Activated CD8-positive, alpha-beta memory T cell treated with anti-CD3 and anti-CD28 coated beads, Interleukin-2, amount 50 U/mL, for 1 hour (primary cell): Measurements from ENCODE around the gene APCDD1L.

Source experiments
- DNase-seq: peaks from one replicate; pipeline ENCODE4 v3.0.0-alpha.2; 2020; ENCODE audit errors: extremely low read depth

APCDD1L gene

DNA sequence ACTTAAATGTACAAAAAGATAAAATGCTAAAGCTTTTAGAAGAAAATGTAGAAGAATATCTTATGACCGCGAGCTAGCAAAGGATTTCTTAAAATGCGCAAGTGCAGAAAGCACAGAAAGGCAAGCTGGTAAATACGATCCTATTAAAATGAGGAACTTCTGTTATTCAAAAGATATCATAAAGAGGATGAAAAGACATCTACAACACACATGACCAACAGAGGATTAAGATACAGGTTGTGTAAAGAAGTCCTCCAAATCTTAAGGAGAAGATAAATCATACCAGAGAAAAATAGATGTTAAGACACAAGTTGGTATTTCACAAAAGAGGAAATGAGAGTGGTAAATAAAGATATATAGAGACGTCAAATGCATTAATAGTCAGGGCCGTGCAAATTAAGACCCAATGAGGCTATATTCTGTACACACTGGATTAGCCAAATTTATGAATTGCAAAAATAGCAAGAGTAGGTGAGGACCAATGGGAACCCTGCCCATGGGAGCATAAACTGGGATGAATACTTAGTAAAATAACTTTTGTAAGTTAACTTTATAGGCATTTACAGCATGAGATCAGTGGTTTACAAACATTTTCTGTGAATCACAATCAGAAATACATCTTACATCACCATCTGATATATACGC, 23.0 kb downstream of the APCDD1L start:
- DNase-seq = no peak

- DNase-seq = no peak
These were observed 29.0 kb downstream of the APCDD1L start for GRCh38 chr20:58486207-58486606.

DNA sequence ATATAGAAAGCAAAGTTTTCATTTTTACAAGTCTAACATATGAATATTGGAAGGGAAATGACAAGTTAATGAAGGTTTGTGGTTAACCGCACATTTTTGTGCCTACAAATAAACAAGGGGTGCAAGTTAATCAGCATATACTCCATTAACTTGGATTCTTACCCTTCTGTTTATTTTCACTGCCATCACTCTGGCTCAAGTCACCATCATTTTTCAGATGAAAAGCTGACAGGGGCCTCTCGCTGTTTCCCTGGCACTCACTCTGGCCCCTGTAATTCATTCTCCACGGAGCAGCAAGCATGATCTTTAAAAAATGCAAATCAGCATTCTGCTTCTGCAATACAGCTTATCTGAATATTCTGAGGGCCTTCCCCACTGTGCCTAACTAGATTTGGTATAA, 29.8 kb downstream of the APCDD1L start:
- no peak for DNase-seq

GRCh38 chr20:58483470-58483869, 31.7 kb downstream of the APCDD1L start:
- no peak for DNase-seq

DNA sequence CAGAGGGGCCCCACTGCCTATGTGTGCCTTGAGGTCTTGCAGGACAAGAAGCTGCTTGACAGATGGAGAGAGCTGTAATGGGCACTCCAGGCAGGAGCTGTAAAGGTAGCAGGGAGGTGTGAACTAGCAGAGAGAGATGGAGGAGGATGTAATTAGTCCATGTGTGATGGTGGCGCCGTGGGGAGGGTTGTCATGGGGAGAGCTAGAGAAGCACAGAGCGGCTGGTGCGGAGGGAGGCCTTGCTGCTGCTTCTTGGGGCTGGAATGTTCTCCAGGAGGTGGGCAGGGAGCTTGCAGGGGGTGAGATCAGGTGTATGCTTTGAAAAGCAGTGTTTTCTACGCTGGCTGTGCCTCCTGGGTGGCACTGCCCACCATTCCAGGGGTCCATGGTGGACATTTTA, 32.1 kb downstream of the APCDD1L start:
- no peak for DNase-seq

DNA sequence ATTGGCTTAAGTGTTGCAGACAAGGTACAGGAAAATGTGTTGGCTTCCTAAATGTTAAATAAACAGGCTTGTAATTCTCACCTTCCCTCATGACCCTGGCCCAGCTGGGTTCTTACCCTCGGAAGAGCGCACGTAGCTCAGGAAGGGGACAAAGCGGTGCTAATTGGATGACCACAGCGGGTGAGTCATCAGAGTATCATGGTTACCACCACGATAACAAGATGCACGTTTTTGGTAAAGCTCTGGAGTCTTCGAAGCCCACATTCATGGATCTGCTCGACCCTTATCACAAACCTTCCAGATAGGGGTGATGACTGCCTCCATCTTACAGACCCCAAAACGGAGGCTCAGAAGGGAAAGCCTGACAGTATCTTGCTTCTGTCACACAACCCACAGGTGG, 32.8 kb downstream of the APCDD1L start:
- no peak for DNase-seq

GRCh38 chr20:58481481-58482021, 33.6 kb downstream of the APCDD1L start:
- DNase-seq = peak; percentile 3

GRCh38 chr20:58480551-58481336, 34.5 kb downstream of the APCDD1L start:
- no peak for DNase-seq

- no peak for DNase-seq
These were observed 35.3 kb downstream of the APCDD1L start for GRCh38 chr20:58479726-58480440.

DNA sequence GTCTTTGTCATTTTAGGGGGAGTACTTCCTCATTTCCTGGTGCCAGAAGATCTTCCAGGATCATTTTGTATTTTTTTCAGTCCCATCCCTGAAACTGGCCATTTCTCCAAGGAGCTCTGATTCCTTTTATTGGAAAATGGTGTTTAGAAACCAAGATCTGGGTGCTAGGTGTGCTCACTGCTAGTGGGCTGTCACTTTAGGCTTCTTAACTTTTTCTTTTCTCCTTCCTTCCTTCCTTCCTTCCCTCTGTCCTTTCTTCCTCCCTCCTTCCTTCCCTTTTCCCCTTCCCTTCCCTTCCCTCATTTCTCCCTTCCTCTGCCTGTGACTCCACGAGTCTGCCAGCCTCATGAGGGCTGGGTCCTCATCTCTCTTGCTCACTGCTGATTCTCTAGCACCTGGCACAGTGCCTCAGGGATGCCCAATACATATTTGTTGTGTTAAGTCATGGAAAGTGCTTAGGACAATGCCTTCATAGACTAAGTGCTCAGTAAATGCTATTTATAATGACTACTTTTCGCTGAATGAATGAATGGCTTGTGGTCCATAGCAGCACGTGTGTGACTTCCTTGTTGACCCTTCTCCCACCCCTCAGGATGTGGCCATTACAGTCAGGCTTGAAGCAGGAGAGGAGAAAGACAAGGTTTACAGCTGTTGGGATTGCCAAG, 36.9 kb downstream of the APCDD1L start:
- DNase-seq = no peak

GRCh38 chr20:58475466-58475865, 39.7 kb downstream of the APCDD1L start:
- DNase-seq = no peak

GRCh38 chr20:58473453-58474425, 41.5 kb downstream of the APCDD1L start:
- no peak for DNase-seq

GRCh38 chr20:58472273-58473018, 42.8 kb downstream of the APCDD1L start:
- no peak for DNase-seq

GRCh38 chr20:58471193-58472164, 43.7 kb downstream of the APCDD1L start:
- no peak for DNase-seq

- no peak for DNase-seq
These were observed 44.6 kb downstream of the APCDD1L start for GRCh38 chr20:58470336-58471192.

DNA sequence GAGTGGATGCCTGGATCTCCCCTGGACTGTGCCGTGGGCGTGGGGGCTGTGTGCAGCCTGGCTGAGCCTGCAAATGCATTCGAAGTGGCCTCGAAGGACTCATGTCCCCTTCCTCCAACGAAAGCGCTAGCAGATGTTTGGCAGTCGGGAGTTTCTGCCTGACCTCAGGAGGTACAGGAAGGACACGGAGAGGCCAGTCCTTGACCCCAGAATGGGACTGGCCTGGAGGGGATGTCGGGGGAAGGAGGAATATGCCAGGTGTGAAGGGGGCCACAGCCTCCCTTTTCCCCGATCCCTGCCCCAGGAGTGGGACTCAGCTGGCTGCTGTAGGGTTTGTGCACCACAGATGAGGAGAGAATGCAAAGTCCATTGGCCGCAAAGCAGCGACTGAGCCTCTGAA, 45.6 kb downstream of the APCDD1L start:
- no peak for DNase-seq

DNA sequence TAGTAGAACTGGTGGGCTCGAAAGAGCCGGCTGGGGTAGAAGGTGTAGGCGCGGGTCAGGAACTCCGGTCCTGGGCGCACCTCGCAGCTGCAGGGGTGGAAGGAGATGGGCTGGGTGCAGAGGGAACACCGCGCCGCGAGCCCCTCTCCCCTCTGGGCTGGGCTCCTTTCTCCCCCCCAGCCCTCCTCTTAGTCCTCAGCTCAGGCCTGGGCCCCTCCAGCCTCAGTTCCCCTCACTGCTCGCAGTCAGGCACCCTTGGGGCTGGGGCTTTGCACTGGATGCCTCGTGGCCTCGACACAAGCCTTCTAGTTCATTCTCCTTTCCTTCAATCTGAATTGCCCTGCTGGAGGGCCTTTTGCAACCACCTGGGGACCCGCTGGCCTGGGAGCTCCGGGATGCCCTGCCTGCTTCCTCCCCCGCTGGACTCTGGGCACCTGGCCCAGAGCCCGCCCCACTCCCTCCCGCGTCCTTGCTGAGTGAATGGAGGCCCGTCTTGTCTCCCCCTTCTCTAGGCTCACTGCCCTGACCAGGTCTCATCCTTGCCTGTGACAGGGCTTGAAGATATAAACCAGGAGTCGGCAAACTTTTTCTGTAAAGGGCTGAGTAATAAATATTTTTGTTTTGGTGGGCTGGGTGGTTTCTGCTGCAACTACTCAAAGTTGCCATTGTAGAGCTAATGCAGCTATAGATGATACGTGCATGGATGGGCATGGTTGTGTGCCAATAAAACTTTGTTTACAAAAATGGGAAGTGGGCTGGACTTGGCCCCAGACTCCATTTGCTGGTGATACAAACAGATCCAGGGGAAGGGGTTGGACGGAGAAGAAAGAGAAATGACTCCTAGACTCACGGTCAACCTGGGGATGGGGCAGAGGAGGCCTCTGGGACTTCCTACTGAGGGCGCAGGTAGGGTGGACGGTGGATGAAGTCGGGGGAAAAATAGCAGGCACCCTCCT, 47.3 kb downstream of the APCDD1L start:
- DNase-seq = no peak
